Hematopoietic multipotent progenitor cell treated with erythropoietin and hydrocortisone succinate and interleukin-3 and kit ligand, for 8 days (in vitro differentiated cells): ENCODE results near the gene TBC1D9B.

Experiments used
- DNase-seq: peaks from one replicate; pipeline ENCODE4 v3.0.0-alpha.2; 2015

Gene TBC1D9B

DNA sequence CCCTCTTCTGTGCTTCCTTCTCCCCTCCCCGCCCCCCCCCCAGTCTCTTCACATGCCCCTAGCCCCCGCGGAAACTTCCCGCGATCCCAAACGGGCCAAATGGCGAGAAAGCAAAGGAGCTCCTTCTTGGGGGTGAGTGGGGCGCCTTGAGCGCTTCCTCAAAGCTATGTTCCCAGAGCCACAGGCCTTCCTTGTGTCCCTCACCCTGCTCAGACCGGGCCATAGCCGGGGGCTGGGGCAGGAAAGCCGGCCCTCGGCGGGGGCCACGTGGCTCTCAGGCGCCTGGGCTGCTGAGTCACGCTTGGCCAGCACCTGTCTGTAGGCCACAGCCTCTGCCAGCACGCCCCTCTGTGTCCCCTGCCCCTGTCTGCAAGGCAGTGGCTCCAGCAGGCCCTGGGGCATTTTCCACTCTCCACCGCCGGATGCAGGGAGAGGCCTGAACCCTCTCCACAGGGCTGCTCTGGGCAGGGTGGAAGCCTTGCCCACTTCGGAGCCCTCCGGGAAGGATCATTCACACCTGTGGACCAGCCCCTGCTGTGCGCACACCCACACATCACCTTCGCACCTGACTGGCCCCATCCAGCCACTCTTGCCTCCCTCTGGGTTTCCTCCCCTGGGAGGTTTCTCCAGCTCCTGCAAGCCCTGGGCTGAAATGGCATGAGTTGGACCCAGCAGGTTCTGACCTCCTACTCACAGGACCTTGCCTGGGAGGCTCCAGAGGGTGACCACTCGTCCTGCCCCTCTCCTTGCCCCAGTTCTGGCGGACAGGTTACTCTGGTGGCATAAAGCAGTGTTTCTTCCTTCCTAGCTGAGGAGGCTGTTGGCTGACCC is 88.2 kb downstream of the TBC1D9B start:
- peak; percentile 32 for DNase-seq

GRCh38 chr5:179818746-179819295 is 88.9 kb downstream of the TBC1D9B start:
- DNase-seq, result peak; percentile 72

DNA sequence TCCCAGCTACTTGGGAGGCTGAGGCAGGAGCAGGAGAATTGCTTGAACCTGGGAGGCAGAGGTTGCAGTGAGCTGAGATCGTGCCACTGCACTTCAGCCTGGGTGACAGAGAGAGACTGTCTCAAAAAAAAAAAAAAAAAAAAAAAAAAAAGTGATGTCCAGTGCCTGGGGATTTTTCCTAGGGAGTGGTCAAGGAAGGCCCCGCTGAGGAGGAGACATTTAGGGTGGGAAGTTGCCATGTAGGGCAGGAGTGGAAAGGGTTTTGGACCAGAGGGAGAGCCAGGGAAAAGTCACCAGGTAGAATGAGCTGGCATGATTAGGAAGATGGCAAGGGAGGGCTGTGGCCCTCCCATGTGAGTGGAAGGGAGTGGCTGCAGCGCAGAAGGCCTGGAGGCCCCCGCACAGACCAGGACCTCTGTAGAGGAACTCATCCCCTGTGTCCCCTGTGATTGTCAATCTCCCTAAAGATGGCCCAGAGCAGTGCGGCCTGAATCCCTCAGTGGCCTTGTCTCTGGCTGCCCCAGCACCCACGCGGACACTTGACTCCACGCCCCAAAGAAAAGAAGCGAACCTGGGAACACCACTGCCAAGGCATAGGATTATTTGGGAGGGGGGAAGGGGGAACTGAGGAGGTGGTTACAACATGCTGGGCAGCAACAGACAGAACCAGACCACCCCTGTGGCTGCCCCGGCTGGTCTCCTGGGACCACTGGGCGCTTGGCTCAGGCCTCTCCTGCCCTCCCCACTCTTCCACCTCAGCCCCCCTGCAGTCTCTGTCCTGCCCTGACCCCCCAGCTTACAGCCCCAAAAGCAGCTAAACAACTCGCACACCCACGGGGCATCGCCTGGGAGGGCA is 89.6 kb downstream of the TBC1D9B start:
- no peak for DNase-seq

GRCh38 chr5:179817470-179817840 is 90.2 kb downstream of the TBC1D9B start:
- DNase-seq, result no peak

DNA sequence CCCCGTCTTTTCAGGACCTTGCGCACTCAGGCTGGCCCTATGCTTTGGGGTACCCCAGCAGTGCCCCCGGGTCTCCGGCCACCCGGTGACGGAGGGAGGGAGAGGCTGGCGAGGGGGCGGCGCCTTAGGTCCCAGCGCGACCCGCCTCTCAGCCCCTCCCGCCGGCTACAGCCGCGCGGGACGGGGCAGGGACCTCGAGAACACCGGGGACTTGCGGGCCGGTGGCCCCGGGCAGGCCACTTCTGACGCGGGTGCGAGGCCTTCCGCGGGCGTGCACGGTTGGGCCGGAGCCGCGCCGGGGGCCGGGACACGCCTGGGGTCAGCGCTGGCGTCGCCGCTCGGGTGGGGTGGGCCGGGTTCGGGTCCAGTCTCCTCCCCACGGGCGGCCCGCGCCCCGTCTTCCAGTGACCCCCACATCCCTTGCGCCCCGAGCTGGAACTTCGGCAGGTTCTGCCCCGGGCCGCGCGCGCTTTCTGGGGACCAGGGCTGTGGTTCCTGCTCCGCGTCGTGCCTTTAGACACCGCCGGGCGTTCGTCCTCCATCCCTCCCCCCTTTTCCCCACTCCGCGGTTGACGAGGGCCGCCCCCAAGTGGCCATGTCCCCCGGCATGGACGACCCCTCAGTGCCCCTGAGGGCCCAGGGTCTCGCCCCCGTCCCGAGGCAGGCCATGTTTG is 90.8 kb downstream of the TBC1D9B start:
- DNase-seq, result no peak

GRCh38 chr5:179816401-179816795 is 91.3 kb downstream of the TBC1D9B start:
- no peak for DNase-seq

DNA sequence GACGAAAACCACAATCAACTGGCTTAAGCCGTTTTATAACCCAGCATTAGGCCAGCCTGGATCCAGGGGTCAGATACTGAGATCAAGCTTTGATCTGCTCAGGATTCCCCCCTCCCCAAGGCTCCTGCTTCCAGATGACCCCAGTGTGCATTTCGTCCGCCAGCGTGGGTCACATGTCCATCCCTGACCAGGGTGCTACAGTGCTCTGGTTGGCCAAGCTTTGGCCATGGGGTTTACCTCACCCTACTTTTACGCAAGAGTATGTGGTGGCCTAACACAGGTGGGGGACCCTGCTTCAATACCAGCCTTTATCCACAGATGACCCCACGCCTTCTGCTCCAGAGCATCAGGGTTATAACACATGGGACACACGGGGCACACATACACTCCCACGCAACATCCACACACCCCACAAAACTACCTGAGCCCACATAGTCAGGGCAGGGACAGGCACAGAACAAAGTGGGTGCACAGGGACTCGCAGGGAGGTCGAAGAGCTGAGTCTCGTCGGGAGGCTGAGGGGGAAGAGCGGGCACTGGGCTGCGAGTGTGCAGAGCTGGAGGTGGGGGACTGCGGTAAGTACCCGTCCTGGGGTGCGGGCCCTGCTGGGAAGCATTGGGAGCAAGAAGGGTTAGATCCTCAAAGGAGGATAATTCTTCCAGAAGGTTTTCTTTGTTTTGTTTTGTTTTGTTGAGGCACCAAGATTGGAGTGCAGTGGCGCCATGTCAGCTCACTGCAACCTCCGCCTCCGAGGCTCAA is 92.0 kb downstream of the TBC1D9B start:
- no peak for DNase-seq

DNA sequence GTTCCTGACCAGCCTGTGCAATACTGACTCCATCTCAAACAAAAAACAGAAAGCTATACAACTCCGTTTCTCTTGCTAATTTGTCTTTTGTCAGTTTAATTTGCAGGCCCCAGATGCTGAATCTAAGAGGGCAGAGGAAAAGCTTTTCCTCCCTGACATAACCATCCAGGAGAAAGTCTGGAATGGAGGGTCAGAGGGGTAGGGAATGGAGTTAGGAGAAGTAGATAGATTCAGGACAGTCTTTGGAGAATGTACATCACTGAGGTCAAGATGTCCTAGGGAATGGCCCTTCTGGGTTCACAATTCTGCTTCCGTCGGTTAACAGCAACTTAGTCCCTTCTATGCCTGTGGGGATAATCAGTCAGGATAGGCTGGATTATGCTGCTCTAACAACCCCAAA is 93.6 kb downstream of the TBC1D9B start:
- DNase-seq, result no peak

- DNase-seq, result no peak
These were observed 94.6 kb downstream of the TBC1D9B start for GRCh38 chr5:179812997-179813607.

DNA sequence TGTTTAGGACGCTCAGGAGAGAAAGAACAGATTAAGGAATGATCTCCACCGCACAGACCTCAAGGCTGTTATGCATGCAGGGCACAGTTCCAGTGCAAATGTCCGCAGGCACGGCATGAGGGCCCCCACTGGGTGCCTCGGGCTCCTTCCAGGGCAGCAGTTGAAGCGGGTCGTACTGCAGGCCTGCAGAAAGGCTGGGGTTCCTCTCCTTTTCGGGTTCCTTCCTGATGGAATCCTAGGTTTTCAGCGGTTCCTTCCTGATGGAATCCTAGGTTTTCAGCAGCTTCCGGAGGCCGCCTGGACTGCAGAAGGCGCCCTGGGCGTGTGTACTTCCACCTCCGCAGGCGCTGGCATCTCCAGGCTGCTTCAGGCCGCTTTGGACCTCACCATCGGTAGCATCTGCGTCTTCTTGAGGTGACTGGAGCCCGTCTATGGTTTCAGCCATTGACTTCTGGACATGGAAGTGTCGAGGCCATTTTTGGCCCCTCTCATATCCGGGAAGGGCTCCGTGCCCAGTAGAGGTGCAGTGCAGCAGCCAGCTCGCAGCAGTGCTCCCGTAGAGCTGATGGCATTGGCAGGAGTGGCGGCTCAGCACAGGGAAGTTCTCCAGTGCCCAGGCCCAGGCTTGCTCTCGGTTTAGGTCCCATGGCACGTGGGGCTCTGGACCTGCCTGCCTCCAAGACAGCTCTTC is 95.4 kb downstream of the TBC1D9B start:
- DNase-seq, result no peak
